Measurements from ENCODE around the gene BCL2. TPM values are rescaled to one million over a fixed set of nuclear protein-coding genes. Genes with fewer than 3 reads are reported as not detected.
A peak's percentile ranks its signal among the peaks of the same experiment; 100 is the strongest.

Gene BCL2
- total RNA-seq, 2 donors from 2014 or later = 13.9 to 16.4 TPM

GRCh38 chr18:63241760-63242159 is 77.8 kb downstream of the BCL2 start:
- no peak for TF ChIP-seq CTCF (IDR thresholded peaks at IDR 0.05)
- Histone ChIP-seq H3K27me3 (no peaks in the 10 kb centered on the region), H3K27ac (no peak overlapping the region), H3K4me3 (no peak overlapping the region), H3K36me3 (no peaks in the 10 kb centered on the region), H3K9ac (ENCODE audit: low read depth in 2 of 2, low read length in 2 of 2) (no peak overlapping the region), H3K4me1 (peaks cover 6% of the 10 kb centered on the region), H3K9me3 (no peaks in the 10 kb centered on the region)
- intact Hi-C loops (cut with DNase I) = no loop called here
- DNase-seq = no peak

GRCh38 chr18:63241317-63241712 is 78.3 kb downstream of the BCL2 start:
- intact Hi-C loops (cut with DNase I) = no loop called here

GRCh38 chr18:63240531-63241316 is 78.8 kb downstream of the BCL2 start:
- TF ChIP-seq CTCF (IDR thresholded peaks at IDR 0.05) = no peak
- intact Hi-C loops (cut with DNase I) = no loop called here
- no peak overlapping the region for H3K4me3 ChIP-seq
- no peak for DNase-seq
- H3K9me3 ChIP-seq = no peaks in the 10 kb centered on the region
- H3K4me1 ChIP-seq = peaks cover 6% of the 10 kb centered on the region
- no peak overlapping the region for H3K27ac ChIP-seq
- H3K9ac ChIP-seq (ENCODE audit: low read depth in 2 of 2, low read length in 2 of 2) = no peak overlapping the region
- no peaks in the 10 kb centered on the region for H3K36me3 ChIP-seq
- H3K27me3 ChIP-seq = no peaks in the 10 kb centered on the region

More at GRCh38 chr18:63241317-63241712, 78.3 kb downstream of the BCL2 start:
- DNase-seq = no peak
- H3K9ac ChIP-seq (ENCODE audit: low read depth in 2 of 2, low read length in 2 of 2) = no peak overlapping the region
- H3K36me3 ChIP-seq = no peaks in the 10 kb centered on the region
- peaks cover 6% of the 10 kb centered on the region for H3K4me1 ChIP-seq
- H3K27ac ChIP-seq = no peak overlapping the region
- TF ChIP-seq CTCF (IDR thresholded peaks at IDR 0.05) = no peak
- H3K4me3 ChIP-seq = no peak overlapping the region
- H3K9me3 ChIP-seq = no peaks in the 10 kb centered on the region
- no peaks in the 10 kb centered on the region for H3K27me3 ChIP-seq

- Histone ChIP-seq H3K27ac (peak overlapping the region; percentile 62), H3K9me3 (no peaks in the 10 kb centered on the region), H3K4me1 (peaks cover 6% of the 10 kb centered on the region), H3K36me3 (no peaks in the 10 kb centered on the region), H3K4me3 (no peak overlapping the region), H3K27me3 (no peaks in the 10 kb centered on the region), H3K9ac (ENCODE audit: low read depth in 2 of 2, low read length in 2 of 2) (peak overlapping the region in 1 of 2 donors; percentile 42)
- intact Hi-C loops (cut with DNase I) = no loop called here
- DNase-seq = no peak
- no peak for TF ChIP-seq CTCF (IDR thresholded peaks at IDR 0.05)
Observed at GRCh38 chr18:63238693-63239075, 80.9 kb downstream of the BCL2 start.

GRCh38 chr18:63237881-63238692 is 81.5 kb downstream of the BCL2 start:
- Histone ChIP-seq H3K9me3 (no peaks in the 10 kb centered on the region), H3K27me3 (no peaks in the 10 kb centered on the region), H3K4me3 (no peak overlapping the region), H3K36me3 (no peaks in the 10 kb centered on the region), H3K27ac (peak overlapping the region; percentile 62), H3K4me1 (peaks cover 6% of the 10 kb centered on the region), H3K9ac (ENCODE audit: low read depth in 2 of 2, low read length in 2 of 2) (peak overlapping the region in 1 of 2 donors; percentile 42)
- intact Hi-C loops (cut with DNase I) = no loop called here
- DNase-seq = no peak
- no peak for TF ChIP-seq CTCF (IDR thresholded peaks at IDR 0.05)

All from colonic mucosa (tissue), 4 donors.